ENCODE results near the gene ITGB3. TPM values are rescaled to one million over a fixed set of nuclear protein-coding genes. Genes with fewer than 3 reads are reported as not detected.
A peak's percentile ranks its signal among the peaks of the same experiment; 100 is the strongest.

The ITGB3 gene
- total and polyA plus RNA-seq, 9 of the 15 experiments (the other 6 are each of a cell fraction or from before 2014, with no cell fraction given) = 0.08 to 2.6 (median 0.62) TPM; not detected in 1

DNA sequence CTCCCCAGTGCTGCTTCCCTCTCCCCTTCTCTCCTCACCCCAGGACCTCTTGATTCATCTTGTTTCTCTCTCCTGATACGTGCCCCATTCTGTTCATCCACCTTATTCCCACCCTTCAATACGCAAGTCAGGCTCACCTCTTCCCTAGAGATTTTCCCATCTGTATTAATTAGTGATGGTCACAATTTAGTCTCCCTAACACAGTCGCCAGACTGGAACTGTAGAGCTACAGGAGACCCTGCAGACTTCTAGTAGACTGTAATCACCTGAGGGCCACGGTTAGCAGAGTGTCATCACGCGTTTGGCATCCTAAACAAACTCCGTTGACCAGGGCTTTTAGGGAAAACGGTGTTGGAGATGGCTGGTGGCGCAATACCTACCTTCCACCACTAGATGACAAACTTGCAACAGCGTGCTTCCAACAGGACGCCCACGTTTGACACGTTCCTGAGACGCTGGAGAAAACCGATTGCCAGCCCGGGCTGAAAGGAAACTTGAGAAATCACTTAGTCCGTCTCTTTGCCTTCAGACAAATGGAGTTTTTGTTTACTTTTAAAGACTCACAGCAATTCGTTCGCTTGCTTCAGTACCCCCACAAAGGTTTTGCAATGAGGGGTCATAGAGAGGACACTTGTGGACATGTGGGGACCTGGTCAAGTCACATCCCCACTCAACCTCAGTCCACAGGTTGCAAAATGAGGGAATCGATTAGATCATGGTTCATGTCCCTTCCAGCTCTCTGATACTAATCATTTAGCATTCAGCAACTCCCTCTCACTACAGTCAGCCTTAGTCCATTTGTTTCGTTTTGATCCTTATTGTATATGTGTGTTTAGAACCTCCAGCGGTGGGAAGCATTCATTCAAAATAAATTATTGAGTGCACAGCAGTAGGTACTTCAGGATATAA is 23.8 kb upstream of the ITGB3 start (continued):
- TF ChIP-seq CBX5 (IDR thresholded peaks at IDR 0.05; ENCODE audit: borderline replicate concordance, low read depth) = no peak
- TF ChIP-seq TBP (optimal IDR thresholded peaks at IDR 0.05; ENCODE audit: low read depth, low read length) = peak; percentile 40
- TF ChIP-seq TCF3 (CRISPR knock-in tag; IDR thresholded peaks at IDR 0.05) = peak; percentile 50; the same call in 1 of the 2 replicates
- TF ChIP-seq U2AF2 (optimal IDR thresholded peaks at IDR 0.05; ENCODE audit: low read depth, low read length) = no peak
- TF ChIP-seq OTX1 (CRISPR knock-in tag; IDR thresholded peaks at IDR 0.05) = no peak
- peak; percentile 38; the same call in 1 of the 2 replicates for TF ChIP-seq FOSL1 (tag; conservative IDR thresholded peaks at IDR 0.05)
- no peak for TF ChIP-seq CBX2 (IDR thresholded peaks at IDR 0.05; ENCODE audit: insufficient read depth, low read length, poor library complexity, severe bottlenecking)
- TF ChIP-seq CTBP1 (IDR thresholded peaks at IDR 0.05; ENCODE audit: borderline replicate concordance) = peak; percentile 75; the same call in 1 of the 2 replicates
- TF ChIP-seq, protein P1, sequence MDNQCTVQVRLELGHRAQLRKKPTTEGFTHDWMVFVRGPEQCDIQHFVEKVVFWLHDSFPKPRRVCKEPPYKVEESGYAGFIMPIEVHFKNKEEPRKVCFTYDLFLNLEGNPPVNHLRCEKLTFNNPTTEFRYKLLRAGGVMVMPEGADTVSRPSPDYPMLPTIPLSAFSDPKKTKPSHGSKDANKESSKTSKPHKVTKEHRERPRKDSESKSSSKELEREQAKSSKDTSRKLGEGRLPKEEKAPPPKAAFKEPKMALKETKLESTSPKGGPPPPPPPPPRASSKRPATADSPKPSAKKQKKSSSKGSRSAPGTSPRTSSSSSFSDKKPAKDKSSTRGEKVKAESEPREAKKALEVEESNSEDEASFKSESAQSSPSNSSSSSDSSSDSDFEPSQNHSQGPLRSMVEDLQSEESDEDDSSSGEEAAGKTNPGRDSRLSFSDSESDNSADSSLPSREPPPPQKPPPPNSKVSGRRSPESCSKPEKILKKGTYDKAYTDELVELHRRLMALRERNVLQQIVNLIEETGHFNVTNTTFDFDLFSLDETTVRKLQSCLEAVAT (IDR thresholded peaks at IDR 0.05) = peak in 1 of 2 experiments; percentile 91; a peak in 2 of 4 replicates
- TF ChIP-seq SP1 (CRISPR knock-in tag; IDR thresholded peaks at IDR 0.05) = peak; percentile 57; the same call in 1 of the 2 replicates
- TF ChIP-seq ZNF717 (CRISPR knock-in tag; IDR thresholded peaks at IDR 0.05) = no peak
- TF ChIP-seq, protein P2, sequence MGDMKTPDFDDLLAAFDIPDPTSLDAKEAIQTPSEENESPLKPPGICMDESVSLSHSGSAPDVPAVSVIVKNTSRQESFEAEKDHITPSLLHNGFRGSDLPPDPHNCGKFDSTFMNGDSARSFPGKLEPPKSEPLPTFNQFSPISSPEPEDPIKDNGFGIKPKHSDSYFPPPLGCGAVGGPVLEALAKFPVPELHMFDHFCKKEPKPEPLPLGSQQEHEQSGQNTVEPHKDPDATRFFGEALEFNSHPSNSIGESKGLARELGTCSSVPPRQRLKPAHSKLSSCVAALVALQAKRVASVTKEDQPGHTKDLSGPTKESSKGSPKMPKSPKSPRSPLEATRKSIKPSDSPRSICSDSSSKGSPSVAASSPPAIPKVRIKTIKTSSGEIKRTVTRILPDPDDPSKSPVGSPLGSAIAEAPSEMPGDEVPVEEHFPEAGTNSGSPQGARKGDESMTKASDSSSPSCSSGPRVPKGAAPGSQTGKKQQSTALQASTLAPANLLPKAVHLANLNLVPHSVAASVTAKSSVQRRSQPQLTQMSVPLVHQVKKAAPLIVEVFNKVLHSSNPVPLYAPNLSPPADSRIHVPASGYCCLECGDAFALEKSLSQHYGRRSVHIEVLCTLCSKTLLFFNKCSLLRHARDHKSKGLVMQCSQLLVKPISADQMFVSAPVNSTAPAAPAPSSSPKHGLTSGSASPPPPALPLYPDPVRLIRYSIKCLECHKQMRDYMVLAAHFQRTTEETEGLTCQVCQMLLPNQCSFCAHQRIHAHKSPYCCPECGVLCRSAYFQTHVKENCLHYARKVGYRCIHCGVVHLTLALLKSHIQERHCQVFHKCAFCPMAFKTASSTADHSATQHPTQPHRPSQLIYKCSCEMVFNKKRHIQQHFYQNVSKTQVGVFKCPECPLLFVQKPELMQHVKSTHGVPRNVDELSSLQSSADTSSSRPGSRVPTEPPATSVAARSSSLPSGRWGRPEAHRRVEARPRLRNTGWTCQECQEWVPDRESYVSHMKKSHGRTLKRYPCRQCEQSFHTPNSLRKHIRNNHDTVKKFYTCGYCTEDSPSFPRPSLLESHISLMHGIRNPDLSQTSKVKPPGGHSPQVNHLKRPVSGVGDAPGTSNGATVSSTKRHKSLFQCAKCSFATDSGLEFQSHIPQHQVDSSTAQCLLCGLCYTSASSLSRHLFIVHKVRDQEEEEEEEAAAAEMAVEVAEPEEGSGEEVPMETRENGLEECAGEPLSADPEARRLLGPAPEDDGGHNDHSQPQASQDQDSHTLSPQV (IDR thresholded peaks at IDR 0.05) = peak; percentile 84
- TF ChIP-seq CBFA2T3 (IDR thresholded peaks at IDR 0.05) = 0 out of 2 replicates have a peak, but pooled peaks have one; percentile 20
- peak; percentile 99 for TF ChIP-seq SMC3 (conservative IDR thresholded peaks at IDR 0.05; ENCODE audit: insufficient read depth, low read depth, low read length)
- TF ChIP-seq, protein P3, sequence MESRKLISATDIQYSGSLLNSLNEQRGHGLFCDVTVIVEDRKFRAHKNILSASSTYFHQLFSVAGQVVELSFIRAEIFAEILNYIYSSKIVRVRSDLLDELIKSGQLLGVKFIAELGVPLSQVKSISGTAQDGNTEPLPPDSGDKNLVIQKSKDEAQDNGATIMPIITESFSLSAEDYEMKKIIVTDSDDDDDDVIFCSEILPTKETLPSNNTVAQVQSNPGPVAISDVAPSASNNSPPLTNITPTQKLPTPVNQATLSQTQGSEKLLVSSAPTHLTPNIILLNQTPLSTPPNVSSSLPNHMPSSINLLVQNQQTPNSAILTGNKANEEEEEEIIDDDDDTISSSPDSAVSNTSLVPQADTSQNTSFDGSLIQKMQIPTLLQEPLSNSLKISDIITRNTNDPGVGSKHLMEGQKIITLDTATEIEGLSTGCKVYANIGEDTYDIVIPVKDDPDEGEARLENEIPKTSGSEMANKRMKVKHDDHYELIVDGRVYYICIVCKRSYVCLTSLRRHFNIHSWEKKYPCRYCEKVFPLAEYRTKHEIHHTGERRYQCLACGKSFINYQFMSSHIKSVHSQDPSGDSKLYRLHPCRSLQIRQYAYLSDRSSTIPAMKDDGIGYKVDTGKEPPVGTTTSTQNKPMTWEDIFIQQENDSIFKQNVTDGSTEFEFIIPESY (CRISPR knock-in tag; IDR thresholded peaks at IDR 0.05) = peak; percentile 71; the same call in 1 of the 2 replicates
